Hematopoietic multipotent progenitor cell treated with erythropoietin and hydrocortisone succinate and interleukin-3 and kit ligand, for 15 days (in vitro differentiated cells): ENCODE data around the gene MXD1.
"Not testable (repeated sequence)": the region's sequence is repeated elsewhere in the genome, so short reads cannot be mapped to it uniquely, and the experiment has no call there.

ENCODE experiments used
- DNase-seq: peaks from one replicate; pipeline ENCODE4 v3.0.0-alpha.2; 2015; ENCODE audit warnings: low spot score

The MXD1 gene, protein sequence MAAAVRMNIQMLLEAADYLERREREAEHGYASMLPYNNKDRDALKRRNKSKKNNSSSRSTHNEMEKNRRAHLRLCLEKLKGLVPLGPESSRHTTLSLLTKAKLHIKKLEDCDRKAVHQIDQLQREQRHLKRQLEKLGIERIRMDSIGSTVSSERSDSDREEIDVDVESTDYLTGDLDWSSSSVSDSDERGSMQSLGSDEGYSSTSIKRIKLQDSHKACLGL

DNA sequence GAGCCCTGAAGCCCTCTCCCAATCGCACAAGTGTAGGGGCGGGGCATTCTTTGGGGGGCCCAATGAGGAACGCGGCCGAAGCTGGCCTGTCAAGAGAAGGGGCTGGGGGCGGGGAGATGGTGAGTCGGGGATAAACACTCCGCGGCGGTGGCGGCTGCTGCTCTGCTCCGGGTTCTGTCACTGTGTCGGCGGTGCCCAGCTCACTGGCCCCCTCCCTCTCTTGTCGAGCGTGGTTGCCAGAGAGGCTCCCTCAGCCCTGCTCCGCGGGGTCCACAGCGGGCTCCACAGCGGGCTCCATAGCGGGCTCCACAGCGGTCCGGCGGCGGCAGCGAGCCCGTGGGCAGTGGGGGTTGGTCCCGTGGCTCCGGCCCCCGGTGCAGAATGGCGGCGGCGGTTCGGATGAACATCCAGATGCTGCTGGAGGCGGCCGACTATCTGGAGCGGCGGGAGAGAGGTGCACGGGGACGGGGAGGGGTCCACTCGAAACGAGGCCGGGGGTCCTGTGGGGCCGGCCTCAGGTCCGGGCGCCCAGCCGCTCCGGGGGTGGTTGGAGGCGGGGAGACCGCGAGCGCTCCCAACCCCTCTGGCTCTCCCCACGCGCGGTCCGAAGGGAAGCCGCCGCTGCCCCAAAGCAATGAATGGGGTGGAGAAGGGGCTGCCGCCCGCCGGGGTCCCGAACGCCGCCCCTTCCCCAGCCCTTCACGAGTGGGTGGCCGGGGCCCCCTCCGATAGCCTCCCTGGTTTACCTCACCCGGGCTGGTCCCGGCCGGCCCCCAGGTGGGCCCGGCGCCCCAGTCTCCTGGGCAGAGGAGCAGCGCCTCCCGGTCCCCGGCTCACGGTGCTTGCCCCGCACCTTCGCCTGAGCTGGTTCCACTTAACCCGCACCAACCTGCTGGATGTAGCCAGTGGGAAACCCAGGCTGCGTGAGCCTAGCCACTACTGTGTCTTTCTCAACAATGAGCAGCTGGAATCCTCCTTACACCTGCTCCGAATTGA lies at the start of gene MXD1:
Gene MXD1, plus strand, starts transcription at position 160 of the 996 bp plus-strand sequence. Its CDS starts 222 bp downstream, at position 382.
- DNase-seq, result peak; percentile 19

DNA sequence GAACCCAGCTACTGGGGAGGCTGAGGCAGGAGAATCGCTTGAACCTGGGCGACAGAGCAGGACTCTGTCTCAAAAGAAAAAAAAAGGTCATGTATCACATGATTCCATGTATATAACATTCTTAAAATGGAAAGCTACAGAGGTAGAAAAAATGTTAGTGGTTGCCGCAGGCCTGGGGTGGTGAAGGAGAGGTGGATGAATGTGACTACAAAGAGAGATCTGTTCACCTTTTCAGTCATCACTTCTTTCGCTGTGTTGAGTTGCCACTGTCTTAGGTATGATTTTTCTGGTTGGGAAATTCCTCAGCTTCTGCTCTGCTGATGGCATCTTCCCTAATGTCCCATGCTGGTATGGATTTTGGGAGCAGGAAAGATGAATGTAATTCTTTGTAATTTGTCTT lies 26.5 kb upstream of the MXD1 start:
- no peak for DNase-seq

DNA sequence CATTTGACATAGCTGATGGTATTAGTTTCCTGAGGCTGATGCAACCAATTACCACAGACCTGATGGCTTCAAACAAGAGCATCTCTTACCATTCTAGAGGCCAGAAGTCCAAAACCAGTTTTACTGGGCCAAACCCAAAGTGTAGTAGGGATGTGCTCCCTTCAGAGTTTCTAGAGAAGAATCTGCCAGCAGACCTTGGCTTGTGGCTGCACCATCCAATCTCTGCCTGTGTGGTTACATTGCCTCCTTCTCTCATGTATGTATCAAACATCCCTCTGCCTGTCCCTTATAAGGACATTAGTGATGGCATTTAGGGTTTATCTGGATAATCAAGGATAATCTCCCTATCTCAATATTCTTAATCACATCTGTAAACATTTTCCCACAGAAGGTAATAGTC lies 25.6 kb upstream of the MXD1 start:
- no peak for DNase-seq

DNA sequence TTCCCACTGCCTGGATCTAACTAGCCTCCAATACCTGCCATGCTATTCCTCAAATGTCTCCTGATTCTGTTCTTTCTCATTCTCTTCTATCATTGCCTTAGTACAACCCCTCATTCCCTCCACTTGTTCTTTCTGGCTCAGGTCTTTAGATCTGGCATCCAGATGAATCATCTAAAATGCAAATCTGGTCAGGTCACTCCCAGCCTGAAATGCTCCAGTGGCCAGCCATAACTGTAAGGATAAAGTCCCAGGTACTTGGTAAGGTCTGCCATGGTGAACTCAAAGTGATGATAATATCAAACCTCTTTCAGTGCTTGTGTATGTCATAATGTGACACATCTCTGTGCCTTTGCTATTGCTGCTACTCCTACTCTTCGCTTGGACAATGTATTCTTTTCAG lies 24.0 kb upstream of the MXD1 start:
- no peak for DNase-seq

DNA sequence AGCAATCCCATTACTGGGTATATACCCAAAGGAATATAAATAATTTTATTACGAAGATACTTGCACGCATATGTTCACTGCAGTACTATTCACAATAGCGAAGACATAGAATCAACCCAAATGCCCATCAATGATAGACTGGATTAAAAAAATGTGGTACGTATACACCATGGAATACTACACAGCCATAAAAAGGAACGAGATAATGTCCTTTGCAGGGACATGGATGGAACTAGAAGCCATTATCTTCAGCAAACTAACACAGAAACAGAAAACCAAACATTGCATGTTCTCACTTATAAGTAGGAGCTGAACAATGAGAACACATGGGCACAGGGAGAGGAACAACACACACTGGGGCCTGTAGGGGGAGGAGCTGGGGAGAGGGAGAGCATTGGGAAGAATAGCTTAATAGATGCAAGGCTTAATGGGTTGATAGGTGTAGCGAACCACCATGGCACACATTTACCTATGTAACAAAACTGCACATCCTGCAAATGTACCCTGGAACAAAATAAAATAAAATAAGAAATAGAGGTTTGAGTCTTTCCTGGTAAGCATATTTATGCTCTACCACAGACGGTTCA lies 22.0 kb upstream of the MXD1 start:
- not testable (repeated sequence) for DNase-seq

DNA sequence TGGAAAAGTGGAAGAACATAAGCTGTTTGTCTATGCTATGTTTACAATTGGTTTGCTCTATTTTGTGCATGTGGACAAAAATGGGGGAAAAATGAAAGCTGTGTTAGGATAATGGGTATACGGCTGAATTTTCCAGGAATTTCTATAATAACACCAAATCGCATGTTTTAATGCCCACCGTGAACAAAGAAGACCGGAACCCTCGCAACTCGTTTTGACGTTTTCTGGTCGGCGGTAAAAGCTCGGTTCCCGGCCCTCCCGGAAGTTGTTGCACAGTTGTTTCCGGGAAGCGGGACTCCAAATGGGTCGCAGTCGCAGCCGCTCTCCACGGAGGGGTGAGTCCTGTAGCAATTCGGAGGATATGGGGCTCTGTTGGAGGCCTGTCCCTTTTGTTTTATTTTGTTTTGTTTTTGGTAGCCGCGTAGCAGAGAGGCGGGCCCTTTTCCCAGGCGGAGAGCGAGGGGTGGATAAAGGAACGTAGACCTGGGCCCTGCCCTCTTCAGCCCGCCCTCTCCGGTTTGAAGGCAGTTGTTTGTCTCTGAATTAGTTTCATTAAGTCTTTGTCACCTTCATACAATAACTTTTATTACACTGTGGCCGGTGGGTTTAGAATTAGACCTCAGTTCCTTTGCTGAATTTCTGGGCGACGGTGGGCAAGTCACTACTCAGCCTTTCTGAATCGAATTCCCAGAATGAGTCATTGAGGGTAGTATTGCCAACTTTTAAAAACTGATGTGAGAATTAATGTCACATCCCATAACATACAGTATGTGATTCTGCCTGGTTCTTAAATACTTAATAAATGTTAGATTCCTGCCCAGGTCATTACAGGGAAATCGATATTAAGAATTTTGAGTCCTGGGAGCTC lies 21.0 kb upstream of the MXD1 start, which contains the start of gene SNRNP27:
Gene SNRNP27, plus strand, starts transcription at position 273 of the 868 bp plus-strand sequence. Its CDS starts 29 bp downstream, at position 302.
- peak; percentile 79 for DNase-seq

DNA sequence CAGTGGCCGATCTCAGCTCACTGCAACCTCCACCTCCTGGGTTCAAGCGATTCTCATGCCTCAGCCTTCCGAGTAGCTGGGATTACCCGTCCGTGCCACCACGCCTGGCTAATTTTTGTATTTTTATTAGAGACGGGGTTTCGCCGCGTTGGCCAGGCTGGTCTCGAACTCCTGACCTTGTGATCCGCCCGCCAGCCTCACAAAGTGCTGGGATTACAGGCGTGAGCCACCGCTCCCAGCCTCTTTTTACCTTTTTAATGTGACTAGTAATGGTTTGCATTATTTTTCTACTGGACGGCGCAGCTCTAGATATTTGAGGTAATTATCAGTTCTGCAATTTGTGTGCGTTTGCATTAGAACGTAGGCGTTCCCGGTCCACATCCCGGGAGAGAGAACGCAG lies 20.2 kb upstream of the MXD1 start:
- DNase-seq, result not testable (repeated sequence)

DNA sequence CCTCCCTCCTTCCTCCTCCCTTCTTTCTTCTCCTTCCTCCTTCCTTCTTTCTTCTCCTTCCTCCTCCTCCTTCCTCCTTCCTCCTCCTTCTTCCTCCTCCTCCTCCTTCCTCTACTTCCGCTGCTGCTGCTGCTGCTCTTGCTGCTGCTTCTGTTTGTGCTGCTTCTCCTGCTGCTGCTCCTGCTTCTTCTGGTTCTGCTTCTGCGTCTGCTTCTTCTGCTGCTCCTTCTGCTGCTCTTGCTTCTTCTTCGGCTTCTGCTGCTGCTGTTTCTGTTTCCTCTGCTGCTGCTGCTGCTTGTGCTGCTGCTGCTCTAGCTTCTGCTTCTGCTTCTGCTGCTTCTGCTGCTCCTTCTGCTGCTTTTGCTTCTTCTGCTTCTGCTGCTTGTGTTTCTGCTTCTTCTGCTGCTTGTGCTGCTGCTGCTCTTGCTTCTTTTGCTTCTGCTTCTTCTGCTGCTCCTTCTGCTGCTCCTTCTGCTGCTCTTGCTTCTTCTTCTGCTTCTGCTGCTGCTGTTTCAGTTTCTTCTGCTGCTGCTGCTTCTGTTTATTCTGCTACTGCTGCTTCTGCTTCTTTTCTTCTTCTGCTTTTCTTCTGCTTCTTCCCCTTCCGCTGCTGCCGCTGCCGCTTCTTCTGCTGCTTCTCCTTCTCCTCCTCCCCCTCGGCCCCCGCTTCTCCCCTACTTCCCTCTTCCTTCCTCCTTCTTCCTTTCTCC lies 12.5 kb upstream of the MXD1 start:
- DNase-seq, result no peak

DNA sequence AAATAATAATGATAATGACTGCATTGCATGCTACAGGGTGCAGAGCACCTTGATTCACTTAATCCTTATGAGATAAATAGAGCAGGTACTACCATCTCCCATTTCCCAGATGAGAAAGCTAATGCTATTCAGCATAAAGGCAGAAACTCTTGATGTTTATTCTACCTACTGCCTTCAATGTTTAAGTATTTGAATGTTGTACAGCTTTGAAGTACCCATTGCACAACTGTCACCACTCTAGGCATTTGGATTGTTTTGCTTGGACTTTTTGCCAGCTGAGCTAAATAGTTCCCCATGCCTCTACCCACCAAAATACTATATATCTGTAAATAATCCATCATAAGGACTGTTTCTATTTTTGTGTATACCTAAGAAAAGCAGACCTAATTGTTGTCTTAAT lies 7.7 kb upstream of the MXD1 start:
- no peak for DNase-seq

DNA sequence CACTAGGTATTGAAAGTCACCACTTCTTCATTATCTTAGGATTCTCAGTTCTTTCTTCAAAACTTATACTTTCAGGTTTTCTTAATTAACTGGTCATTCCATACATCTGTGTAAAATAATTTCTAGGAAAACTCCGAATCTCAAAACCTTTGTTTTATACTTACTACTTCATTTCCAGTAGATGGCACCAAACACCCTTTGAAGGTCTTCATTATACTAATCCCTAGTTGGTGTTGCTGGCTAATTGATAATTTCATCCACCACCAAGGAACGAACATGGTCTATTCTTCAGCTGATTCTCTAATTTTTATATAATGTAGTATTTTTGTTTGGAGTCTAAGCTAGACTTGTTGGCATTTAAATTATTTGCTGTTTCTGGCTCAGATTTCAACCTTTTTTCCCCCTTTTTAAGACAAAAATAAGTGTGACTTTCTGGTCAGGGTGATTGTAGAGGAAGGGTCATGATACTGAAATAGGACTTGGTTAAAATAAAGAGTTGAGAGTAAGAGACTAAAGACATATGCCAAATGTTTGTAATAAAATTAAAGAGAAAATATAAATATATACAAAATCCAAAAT lies 2.8 kb upstream of the MXD1 start:
- peak; percentile 83 for DNase-seq

DNA sequence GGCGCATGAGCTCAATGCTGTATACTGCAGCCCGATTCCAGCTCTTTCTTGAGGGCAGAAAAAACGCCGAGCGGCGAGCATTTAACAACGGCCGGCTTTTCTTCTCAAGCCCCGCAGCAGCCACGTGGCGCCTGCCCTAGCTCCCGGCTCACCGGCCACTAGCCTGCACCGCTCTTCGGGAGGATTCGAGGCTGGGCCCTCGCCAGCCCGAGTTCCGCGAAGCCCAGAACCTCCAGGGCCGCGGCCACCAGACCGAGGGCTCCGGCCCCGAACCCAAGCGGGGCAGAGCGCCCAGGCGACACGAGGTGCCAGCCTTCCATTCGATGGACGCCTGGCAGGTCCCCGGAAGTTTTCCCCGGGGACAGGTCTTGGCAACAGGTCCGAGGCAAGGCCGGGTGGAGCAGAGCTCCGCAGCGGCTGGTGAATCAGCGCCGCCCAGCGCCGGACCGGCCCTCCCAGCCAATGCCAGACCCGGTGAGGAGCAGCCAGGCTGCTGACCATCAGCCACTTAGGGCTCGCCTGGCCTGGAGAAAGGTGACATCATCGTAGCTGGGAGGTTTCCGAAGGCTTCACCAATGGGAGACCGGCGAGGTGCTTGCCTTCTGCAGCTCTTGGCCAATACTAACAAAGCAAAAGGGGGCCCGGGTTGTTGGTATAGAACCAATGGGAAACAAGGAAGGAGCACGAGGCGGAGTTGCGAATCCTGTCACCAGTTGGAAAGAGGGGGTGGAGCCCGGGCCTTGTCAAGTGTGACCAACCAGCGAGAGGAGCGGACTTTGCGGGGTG lies 552 bp upstream of the MXD1 start:
- DNase-seq, result peak; percentile 100

DNA sequence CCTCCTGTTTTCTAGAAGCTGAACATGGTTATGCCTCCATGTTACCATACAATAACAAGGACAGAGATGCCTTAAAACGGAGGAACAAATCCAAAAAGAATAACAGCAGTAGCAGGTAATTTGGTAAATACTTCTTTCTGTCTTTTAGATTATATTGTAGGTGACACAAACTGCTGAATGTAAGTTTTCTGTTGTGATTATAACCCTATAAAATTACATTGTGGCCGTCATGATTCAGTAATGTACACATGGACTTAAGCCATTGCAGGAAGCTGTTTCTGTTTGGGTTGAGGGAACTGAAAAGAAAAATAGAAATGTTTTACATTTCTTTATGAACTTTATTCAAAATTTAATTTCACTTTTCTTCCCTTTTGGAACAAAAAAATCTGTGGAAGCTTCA lies 1.2 kb downstream of the MXD1 start:
- no peak for DNase-seq

DNA sequence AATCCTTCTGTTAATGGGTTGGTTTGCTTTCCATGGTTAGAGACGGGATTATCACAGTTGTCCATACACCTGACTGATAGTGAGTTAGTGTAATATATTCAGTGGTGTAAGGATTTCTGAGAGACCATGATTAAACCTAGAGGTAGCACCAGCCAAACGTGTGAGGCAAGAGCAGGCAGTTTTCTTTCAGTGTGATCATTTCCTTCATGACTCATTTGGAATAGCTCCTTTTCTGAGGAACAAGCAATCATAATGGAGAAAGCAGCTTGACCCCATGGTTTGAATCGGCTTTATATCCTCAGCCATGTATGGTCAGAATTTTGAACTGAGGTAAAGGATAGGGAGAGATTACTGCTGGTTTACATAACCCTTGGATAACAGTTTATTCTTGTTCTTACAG lies 2.9 kb downstream of the MXD1 start:
- no peak for DNase-seq

DNA sequence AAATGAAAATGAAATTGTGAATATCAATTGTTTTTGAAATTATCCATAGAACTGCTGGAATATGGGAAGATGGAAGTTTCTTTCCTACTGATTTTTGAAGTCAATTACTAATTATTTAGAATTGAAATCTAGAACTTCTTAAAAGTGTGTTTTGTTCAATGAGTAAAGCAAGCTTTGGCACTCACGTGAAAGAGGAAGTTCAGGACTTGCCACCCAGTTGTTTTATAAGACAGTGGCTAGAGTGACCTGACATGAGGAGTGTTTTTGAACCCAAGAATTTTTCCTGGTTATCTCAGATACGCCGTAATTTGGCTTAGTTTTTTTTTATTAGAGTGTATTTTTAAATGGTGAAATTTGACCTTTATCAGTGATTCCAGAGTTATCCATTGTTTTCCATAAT lies 3.5 kb downstream of the MXD1 start:
- no peak for DNase-seq

DNA sequence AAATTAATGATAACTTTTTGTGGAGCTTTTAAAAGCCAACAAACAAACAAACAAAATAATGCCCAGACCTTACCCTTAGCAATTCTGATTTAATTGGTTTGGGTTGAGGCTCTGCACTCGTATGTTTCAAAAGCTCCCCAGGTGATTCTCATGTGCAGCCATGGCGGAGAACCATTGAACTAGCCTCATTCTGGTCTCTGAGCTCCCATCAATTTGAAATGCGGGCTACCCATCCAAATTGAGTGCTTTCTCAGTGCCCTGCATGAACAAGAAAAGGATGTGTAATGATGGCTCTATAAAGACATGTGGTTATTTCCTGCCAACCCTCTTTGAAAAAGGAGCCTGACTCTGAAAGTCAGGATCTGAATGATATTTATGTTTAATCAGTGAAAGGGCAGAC lies 8.2 kb downstream of the MXD1 start:
- no peak for DNase-seq

DNA sequence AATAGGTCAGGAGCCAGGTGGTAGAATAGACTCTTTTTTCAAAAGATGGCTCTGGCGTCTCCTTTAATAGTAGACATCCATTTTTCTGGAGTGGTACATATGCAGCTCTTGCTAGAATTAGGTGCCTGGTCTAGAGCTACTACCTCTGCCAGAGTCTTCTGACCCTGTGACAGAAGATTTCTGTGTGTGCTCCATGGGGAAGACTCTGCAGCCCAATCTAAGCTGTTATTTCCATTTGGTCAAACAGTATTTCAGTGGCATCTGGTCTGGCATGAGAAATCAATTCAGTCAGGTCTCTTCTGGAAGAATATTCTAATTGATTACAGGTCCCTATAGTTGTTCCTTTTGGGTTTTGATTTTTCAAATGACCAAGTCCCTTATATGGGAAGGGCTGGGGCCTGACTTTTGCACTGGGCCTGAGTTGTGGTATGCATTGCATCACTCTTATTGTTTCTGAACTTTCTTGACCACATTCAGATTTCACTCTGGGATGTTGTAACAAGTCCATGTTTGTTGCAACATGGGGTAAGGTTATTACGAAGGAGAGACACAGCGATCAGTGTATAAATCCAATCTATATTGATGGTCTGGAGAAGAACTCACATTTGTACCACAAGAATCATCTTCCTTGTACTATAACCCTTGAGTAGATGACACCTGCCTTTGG lies 12.1 kb downstream of the MXD1 start:
- no peak for DNase-seq

DNA sequence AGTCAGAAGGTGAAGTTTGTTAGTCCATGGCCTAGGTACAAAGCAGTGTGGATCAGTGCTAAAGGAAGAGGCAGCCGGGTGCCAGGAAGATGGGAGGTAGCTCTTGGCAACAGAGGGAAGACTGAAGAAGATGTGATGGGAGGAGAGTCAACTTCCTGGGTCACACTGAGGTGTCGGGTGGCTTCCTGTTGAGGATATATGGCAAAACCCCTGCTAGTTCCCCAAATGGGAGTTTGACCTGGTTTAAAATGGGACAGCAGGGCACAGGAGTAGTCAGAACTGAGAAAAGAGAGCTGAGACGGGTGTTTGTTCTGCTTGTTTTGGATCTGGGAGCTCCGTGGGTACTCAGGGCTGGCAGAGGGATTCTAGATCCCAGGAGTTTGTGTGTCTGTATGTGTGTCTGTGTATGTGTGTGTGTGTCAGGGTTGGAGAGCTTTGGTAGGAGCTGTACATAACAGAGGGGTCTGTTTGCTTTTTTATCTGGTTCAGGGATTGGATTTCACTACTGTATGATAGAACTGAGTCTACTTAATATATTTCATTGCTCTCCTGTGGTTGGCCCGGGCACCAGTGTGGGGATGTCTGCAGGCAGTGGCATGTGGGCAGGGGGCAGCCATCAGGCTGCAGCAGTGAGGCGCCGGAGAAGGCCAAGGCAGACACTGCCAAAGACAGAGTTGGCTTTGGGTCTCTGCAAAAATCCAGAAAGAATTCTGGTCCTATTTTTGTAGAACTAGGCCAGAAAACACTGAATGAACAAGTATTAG lies 17.1 kb downstream of the MXD1 start:
- no peak for DNase-seq

DNA sequence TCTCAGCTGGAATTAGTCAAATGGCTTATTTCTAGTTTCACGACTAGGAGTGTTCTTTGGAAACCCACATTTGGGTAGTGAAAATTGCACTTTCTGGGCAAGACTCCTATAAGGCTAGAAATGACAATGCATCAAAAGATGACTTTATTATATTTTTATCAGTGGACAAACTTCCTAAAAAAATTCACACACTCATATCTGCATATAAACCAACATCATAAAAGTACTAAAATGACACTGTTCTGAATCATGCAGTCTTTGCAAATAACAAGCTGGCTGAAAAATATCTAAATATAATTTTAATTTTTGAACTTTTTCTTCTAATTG lies 17.6 kb downstream of the MXD1 start:
- no peak for DNase-seq
